ENCODE results near the gene GYS2.
"Not testable (repeated sequence)": the region's sequence is repeated elsewhere in the genome, so short reads cannot be mapped to it uniquely, and the experiment has no call there.

The GYS2 gene

DNA sequence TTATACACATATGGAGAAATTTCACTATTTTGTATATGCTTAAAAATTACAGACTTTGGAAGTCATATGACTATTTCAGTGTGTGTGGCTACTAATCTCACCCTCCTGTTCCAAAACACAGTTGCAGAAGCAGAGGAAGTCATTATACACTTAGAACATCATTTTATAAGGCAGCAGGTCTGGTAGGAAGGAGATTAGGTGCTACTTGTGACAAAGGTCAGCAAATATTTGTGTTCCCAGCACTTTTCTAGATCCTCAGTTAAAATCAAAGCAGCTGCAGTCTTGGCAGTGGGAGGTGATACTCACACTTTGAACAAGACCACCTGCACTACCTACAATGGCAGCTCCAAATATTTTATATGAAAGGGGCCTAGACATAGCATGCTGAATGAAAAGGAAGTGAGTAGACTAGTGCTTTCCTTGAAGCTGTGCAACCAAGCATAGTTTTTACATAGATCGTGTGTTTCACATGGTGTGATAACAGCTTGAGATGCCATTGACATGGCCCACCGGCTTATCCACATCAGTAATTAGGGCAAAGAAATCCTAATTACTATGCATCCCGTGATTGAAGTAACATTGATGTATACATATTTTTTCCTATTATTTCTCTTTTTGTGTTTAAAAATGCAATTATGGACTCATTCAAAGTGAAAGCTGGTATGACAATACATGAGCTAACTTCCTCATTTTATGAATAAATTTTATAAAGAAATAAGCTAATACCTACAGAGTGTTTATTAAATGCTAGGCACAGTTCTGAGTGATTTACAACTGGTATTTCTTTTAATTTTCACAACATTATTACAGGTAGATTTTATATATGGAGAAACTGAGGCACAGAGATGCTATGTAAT lies 5.3 kb downstream of the GYS2 start:
- DNase-seq = no peak

DNA sequence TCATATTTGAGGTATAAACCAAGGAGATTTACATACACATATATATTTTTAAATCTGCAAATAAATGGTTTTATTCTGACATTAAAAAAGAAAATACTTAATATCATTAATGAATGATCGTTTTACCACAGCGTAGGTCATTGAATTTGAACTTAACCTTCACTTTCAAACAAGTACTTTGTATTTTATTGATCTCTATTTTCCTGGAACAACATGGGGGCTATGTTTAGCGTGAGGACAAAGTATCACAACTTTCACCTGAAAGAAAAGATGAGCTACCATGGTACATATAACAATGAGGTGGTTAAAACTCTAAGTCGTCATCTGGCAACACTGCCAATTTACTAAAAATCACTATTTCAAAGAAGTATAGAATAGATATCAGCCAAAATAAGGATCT lies 6.0 kb downstream of the GYS2 start:
- no peak for DNase-seq

GRCh38 chr12:21595356-21595755 lies 9.3 kb downstream of the GYS2 start:
- not testable (repeated sequence) for DNase-seq

- DNase-seq = no peak
Observed at GRCh38 chr12:21585485-21585884, 19.2 kb downstream of the GYS2 start.

GRCh38 chr12:21584403-21585182 lies 20.1 kb downstream of the GYS2 start:
- DNase-seq = not testable (repeated sequence)

DNA sequence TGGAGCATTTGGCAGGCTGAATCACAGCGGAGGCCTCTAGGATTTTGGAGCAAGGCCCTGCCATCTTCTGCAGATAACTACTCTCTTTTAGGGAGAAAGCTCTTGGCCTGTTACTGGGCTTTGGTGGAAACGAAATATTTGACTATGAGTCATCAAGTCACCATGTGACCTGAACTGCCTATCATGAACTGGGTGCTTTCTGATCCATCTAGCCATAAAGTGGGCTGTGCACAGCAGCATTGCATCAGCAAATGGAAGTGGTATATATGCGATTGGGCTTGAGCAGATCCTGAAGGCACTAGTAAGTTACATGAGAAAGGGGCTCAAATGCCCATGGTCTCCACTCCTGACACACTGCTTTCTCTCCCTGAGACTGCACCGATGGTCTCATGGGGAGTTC lies 21.1 kb downstream of the GYS2 start:
- no peak for DNase-seq

DNA sequence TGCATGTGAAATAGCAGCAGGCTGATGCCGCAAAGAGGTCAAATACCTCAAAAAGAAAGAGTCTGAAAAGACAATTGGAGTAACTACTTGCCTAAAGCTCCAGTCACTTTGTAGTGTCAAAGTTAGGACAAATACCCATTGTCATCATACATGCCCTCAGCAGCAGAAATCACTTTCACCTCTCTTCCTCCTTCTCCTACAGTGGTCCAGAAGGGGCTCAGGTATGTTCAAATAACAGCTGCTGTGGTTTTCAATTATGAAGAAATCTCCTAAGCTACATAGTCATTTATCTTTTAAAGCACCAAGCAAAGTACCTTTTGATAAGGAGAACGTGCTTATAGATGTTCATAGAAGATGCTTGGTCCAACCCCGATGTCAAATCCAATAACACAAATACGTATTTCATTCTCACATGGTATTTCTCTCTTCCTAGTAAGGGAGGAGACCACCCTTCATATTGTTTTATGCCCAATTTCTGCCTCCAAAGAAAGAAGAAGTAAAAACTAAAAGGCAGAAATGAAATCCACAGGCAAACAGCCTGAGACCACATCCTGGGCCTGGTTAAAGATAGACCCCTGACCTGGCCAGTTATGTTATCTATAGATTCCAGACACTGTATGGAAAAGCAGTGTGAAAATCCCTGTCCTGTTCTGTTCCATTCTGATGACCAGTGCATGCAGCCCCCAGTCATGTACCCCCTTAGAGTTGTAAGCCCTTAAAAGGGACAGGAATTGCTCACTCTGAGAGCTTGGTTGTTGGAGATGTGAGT lies 23.7 kb downstream of the GYS2 start:
- DNase-seq = no peak

- DNase-seq = no peak
Observed at GRCh38 chr12:21577516-21577915, 27.1 kb downstream of the GYS2 start.

- no peak for DNase-seq
Observed at GRCh38 chr12:21576431-21576830, 28.2 kb downstream of the GYS2 start.

DNA sequence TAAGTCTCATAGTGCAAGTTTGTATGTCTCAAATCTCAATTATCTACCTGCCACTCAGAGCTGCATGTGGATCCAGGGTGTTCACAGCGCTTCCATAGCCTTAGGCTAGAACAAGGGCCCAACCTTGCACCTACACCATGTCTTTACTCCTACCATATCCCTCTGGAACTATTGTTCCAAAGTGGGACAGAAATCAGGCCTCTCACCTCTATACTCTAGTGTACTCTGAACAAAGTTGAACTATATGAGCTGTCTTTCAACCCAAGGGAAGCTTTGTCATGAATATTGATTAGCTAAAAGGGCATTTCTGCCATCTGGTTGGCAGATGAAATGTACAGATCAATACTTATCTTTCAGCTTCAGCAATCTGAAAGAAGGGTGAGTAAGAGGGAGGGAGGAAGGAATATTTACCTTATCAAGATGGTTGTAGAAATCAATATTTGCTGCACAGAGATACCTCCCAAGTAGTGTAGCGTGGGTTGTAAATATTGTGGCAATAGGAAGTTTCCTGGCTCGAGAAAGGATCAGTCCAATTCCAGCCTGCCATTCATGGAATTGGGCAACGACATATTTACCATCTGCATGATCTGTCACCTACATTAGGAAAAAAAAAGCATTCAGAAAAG lies 30.8 kb downstream of the GYS2 start:
- no peak for DNase-seq

DNA sequence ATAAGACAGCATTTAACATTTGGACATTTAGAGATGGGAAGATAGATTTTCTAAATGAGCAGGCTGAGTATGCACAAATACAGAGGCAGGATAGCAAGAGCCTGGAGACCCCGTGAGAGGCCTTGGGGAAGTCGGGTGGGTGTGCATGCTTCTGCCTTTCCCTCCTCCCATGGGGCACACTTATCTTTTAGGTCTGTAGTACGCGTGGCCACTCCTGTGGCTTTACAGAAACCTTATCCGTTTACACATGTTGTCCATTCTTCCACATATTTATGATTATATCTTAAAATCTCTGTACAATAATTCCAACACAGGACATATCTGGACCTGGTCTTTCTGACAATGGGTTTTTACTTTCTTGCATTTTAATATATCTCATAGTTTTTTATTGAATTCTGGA lies 33.6 kb downstream of the GYS2 start:
- no peak for DNase-seq

GRCh38 chr12:21568115-21568514 lies 36.5 kb downstream of the GYS2 start:
- no peak for DNase-seq

- DNase-seq = no peak
Observed at GRCh38 chr12:21566907-21567394, 37.7 kb downstream of the GYS2 start.

- DNase-seq = no peak
Observed at GRCh38 chr12:21566223-21566906, 38.3 kb downstream of the GYS2 start.

DNA sequence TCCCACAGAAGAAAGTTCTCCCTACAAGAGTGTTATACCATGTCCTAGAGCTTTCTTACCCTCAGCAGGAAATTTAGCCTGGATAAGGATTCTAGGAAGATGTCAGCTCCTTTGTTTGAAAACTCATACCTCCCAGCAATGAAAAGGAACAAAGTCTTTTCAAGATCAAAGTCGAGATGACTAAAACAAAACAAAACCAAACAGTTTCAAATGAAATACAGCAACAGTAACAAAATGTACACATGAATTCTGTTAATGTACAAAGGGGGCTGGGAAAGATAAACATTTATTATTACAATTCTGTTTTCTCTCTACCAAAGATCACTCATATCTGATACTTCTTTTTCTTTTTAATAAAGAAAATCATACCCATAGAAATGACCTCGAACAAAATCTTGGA lies 41.8 kb downstream of the GYS2 start:
- no peak for DNase-seq

DNA sequence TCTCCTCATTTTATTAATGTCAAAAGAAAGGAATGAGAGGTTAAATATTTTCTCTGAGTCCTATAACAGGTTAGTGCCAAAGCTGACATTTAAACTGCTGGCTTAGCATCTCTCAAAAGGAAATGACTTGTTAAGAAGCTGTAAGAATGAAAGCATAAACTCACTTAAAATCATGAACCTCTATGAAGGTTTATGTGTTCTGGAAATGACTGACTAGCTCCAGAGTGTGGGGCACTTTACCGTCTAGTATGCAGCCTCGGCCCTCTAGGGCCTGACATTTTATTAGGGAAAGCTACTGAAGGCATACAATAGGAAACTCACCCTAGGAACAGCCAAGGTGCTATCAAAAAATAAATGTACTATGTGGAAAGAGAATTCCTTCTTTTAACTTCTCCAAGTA lies 43.5 kb downstream of the GYS2 start:
- no peak for DNase-seq

GRCh38 chr12:21559855-21560569 lies 44.6 kb downstream of the GYS2 start:
- DNase-seq = no peak

DNA sequence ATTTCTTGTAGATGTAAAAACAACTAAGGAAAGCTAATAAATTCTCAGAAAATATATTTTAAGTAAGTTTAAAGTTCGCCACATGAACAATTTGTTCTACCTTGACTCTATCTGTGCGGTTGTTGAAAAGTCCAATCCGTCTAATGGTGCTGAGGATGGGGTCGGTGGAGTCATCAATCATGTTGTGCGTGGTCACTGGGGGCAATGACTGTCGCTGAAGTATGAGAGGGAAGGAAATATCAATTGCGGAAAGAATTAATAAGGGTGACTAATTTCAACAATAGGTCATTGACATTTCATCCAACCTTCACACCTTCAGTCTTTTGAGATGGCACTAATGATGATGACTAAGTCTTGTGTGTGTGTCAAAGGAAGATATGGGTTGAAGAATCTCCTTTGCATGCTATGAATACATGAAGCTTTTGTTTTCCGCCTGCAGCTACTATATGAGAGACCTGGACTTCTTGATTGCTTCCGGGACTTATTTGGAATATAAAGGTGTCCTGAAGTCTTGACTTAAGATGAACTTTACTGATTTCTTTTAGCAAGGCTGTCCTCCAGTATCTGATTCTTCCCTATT lies 46.5 kb downstream of the GYS2 start:
- no peak for DNase-seq

GRCh38 chr12:21553329-21553675 lies 51.3 kb downstream of the GYS2 start:
- no peak for DNase-seq

- no peak for DNase-seq
Observed at GRCh38 chr12:21552635-21553328, 51.9 kb downstream of the GYS2 start.

All from NCI-H748 treated with DMSO at 0.1 percent for 48 hours (cell line).